ENCODE results near the gene SH3RF3.

The SH3RF3 gene

DNA sequence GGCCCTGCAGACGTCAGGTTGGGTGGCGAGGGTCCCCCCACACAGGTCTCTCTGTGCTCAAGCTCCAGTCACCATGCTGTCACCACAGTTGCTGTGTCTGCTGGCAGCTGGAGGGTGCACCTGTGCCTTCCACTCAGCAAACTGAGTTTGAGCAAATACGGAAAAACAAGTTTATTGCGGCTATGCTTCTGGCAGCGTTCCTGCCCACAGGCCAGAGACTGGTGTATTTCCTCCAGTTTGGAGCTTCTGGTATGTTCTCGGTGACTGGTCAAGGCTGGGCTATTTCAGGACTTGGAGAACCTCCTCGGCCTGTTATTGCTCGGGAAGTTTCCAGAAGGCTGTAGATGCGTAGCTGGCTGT, 352.2 kb downstream of the SH3RF3 start:
- intact Hi-C loops (cut with DNase I): no loop called here
- peak in 3 of 10 donors; percentile 48 to 83 (median 69) for DNase-seq

DNA sequence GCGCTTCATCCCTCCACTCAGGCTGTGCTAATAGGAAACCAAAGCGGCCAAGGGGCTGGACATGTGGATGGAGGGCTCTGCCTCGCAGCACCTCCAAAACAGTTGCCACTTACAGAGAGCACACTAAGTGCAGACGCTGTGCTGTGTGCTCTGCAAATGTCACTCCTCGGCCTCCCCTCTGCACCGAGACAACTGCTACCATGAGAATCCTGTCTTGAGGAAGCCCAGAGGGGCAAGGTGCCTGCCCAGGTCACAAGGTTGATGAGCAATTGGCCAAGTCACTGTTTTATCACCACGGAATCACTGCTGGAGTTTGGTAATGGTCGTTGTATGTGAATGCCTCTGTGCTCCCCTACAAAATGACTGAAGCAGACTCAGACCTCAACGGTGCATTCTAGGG, 352.6 kb downstream of the SH3RF3 start:
- DNase-seq: peak in 2 of 10 donors; percentile 13 to 17
- intact Hi-C loops (cut with DNase I): no loop called here

DNA sequence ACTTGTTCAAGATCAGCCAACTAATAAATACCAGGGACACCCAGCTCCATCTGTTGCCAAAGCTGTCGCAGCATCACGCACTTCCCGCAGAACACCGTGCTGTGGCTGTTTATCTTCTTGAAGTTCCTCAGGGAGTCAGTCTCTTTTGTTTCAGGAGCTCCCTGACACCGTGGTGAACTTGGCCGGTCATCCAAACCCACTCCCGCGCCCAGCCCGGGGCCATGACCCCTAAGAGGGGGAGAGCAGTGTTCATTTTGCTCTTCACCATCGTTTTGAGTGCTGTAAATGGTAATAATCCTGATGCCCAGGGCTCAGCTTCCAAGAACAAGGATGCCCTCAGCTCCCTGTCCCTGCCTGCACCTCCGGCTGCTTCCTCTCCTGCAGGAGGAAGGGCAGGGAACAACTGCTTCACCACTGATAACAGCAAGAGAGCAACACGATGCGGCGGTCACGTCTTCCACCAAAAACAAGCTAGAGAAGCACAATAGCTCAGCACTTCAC, 353.4 kb downstream of the SH3RF3 start:
- peak in 4 of 10 donors; percentile 36 to 80 (median 71) for DNase-seq
- intact Hi-C loops (cut with DNase I): no loop called here

DNA sequence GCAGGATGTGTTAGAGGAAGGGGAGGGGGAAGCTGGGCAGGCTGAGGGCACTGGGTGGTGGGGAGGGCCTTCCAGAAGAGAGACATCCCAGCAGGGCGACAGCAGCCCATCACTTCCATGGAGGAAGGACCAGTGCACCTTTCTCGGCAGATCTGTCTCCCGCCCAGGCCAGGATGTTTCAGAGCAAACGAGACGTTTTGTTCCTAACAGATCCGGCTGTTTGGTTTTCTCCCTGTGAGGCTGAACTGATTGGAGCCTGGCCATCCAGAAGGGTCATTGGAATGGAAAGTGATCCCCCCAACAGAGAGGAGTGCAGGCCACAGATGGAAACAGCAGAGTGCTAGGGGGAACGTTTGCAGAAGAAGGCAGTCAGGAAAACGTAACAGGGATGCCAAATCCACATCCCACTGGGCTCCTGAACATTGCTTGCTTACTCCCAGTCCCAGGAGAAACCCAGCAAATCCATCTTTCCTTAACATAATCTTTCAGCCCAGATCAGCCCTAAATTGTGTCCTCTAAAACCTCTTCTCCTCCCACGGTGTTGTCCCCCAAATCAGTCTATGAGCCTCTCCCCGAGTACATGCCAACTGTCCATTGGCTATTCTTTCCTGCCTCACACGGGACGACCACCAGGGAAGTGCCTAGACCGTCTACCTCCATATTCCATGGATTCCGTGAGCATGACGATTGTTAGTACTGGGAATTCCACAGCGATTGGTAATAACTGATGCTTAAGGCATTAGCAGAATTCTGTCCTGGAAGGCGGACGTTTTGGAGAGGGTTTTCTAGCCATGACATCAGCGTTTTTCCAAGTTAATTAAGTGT, 357.9 kb downstream of the SH3RF3 start:
- intact Hi-C loops (cut with DNase I): no loop called here
- peak in 3 of 10 donors; percentile 53 to 66 (median 57) for DNase-seq

DNA sequence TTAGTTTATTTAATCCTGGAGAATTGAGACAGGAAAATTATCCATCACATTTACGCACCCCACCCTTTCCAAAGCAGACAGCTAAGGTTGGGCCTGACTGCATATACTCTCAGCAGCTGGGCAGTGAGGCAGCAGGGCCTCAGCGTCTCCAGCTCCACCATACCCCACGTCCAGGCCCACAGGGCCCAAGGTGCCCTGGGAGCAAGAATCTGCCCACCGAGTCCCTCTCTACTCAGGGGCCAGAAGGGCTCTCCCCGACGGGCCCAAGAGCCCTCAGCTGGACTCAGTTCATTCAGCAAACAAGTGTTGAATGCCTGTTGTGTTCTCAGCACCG, 358.5 kb downstream of the SH3RF3 start:
- intact Hi-C loops (cut with DNase I): no loop called here
- peak in 3 of 10 donors; percentile 24 to 52 (median 45) for DNase-seq

DNA sequence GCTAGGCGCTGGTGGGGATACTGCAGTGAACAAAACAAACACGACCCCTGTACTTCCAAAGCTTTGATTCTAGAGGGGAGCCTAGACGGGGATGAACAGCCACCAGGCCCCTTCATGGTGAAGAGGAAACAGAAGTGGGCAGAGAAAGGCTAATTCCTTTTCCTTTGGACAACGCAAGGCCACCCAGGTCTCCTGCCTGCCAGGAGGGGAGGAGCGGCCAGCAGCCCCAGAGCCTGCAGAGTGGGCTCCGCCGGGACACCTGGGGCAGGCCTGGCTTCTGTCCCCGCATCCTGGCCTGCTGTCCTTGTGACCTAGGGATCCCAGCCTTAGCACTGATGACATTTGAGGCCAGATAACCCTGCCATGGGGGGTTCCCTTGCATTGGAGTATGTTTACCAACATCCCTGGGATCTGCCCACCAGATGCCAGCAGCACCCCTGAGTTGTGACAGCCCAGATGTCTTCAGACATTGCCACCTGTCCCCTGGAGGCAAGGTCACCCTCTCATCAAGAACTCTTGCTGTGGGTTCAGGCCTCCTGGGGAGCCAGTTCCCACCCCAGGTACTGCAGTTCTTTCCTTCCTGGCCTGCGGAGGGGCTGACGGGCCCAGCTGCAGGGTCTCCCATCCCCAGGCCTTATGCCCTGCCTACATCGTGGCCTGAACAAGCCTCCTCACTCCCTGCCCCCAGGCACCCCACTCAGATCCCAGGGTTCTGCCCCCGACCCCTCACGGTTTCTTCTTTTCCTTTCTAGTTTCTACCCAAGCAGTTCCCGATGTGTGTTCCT, 359.1 kb downstream of the SH3RF3 start:
- peak in 2 of 10 donors; percentile 61 to 64 for DNase-seq
- intact Hi-C loops (cut with DNase I): no loop called here

DNA sequence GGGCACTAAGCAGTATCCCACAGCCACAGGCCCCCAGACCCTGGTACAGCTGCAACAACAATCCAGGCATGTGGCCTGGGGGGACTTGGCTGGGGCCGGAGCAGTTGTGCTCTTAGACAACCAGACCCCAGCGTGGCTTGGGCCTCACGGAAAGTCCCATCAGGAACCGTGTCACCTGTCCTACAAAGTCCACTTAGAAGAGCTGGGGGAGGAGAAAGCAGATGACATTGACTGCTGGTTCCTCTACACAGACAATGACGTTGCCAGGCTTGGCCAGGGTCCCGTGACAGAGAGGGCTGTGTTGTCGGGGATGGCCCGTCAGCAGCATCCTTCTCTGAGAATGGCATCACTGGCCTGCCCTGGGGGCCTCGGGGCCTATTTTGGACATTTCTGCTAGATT, 360.3 kb downstream of the SH3RF3 start:
- DNase-seq: peak in 2 of 10 donors; percentile 59 to 64
- intact Hi-C loops (cut with DNase I): no loop called here

DNA sequence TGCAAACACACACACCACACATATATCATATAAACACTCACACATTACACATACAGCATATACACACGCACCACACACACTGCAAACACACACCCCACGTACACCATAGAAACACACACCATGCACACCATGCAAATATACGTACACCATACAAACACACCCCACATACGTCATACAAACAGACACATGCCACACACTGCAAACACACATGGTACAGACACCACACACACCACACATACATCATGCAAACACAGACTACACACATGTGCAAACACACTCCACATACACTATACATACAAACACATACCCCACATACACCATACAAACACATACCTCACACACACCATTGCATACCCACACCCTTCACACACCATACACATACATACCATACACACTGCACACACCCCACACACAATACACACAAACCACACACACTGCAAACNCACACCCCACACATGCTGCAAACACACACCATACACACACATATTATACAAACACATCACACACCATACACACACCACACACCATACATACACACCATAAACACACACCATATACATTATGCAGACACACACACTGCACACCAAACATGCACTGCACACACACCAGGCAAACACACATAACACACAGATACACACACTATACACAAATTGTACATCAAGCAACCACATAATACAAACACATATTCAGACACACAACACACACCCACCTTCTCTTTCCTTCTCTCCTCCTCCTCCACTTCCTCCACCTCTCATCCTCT, 364.4 kb downstream of the SH3RF3 start:
- intact Hi-C loops (cut with DNase I): loop anchor here (10.0 kb wide), 1 partner anchor 209 kb away; no protein-coding TSS in a partner anchor

DNA sequence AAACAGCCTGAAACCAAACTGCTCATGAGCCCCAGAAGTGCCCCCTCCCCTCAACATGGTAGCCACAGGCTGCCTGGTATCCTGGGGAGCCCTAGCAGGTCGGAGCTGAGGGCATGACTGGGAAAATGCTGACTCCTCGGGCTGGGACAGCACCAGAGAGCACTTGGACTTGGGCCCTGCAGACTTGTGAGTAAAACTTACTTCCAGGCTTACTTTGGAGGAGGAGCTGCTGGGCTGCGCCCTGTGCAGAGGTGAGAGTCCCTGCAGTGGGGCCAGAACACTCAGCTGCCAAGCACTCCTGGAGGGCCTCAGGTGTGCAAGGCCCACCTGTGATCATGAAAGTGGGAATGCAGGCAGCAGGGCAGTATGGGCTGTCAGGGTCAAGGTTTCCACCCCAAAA, 365.3 kb downstream of the SH3RF3 start:
- intact Hi-C loops (cut with DNase I): loop anchor here (10.0 kb wide), 1 partner anchor 210 kb away; no protein-coding TSS in a partner anchor
- DNase-seq: peak in 1 of 10 donors; percentile 77

More for the DNA sequence above, 364.4 kb downstream of the SH3RF3 start:
- no peak for DNase-seq

DNA sequence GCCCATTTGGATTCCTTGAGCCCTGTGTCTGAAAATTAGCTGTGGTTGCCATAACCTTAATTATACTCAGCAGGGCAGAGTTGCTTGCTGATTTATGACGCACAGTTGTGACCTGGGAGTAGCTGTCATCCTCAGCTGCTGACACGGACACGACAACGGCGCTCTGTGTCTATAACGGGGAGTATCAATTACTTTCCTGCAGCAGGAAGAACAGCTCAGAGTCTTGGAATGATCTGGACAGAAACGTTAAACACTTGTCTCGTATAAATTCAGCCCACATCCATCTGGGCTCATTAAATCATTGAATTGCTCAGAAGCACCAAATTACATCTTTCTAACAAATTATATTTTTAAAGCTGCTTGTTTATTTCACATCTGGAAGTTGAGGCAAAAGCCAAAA, 368.5 kb downstream of the SH3RF3 start:
- no peak for DNase-seq
- intact Hi-C loops (cut with DNase I): loop anchor here (10.0 kb wide), 1 partner anchor 213 kb away; no protein-coding TSS in a partner anchor

DNA sequence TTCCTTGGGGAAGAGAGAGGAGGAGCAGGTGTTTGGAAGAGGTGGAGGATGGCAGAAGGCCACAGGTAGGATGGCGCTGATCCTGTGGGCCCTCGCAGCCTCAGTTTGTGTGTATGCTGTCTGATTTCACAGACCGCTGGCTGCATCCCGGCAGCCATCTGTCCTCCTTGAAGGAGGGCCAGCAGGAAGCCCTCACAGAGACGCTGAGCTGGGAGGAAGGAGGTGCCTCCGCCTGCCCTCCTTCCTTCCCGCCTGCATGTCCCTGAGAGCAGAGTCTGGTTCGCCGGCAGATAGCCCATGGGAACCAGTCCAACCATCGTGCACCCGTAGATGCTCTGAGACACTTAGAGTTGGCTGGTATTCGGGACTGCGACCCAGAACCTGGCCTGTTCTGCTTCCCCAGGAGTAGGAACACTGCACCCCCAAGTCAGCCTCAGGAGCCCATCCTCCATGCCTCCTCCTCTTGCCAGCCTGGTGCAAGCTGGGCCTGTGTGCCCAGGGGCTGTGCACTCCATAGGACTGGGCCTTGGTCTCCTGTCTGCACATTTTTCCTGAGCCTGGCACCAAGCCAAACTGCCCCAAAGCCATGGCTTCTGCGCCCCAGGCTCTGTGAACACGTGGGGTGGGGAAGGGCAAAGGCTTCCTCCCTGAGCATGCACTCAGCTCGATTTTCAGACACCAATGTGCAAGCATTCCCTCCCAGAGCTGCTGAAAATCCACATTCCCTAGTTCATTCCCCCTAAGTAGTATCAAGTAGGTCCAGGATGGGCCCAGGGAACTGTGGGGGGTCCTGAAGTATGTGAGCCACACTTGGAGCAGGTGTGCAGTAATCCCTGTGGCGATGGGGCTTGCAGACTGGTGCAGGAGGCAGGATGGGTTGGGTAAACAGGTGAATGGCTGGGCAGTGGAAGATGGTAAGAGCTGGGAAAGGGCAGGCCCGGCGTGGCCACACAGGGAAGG, 369.2 kb downstream of the SH3RF3 start:
- intact Hi-C loops (cut with DNase I): loop anchor here (10.0 kb wide), 1 partner anchor 213 kb away; no protein-coding TSS in a partner anchor
- DNase-seq: peak in 7 of 10 donors; percentile 38 to 92 (median 47)

DNA sequence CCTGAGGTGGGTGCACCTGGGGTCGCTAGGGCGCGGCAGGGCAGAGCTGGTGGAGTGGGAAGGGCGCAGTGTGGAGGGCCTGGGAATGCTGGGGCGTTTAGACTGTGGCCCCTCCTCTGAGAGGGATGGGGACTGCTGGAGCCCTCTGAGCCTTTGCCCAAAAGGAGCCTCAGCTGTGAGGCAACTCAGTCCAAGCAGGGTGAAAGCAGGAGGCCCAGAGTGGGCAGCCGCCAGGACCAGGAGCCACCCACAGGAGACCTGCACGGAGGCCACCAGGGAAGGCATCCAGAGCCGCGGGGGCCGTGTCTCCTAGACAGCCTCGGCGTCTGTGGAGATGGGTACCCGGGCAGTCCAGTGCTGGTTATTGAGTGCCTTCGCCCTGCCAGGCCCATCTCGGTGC, 369.9 kb downstream of the SH3RF3 start:
- intact Hi-C loops (cut with DNase I): loop anchor here (10.0 kb wide), 1 partner anchor 214 kb away; no protein-coding TSS in a partner anchor
- DNase-seq: peak in 1 of 10 donors; percentile 86

DNA sequence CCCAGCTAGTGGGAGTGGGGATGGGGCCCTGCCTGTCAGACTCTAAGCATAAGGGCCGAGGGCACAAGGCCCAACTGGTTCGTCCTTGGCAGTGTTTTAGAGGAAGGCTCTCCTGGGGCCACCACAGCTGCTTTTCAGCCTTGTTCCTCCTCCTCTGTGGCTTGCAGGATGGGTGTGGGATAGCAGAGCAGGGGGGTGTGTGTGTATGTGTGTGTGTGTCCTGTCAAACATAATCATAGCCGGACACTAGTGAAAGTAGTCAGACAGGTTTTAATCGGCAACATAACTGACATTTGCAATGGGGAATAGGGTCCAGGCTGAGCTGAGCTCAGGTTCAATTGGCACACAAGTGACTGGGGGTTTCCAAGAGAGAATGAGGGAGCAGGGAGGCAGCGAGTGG, 370.6 kb downstream of the SH3RF3 start:
- no peak for DNase-seq
- intact Hi-C loops (cut with DNase I): loop anchor here (10.0 kb wide), 1 partner anchor 215 kb away; no protein-coding TSS in a partner anchor

DNA sequence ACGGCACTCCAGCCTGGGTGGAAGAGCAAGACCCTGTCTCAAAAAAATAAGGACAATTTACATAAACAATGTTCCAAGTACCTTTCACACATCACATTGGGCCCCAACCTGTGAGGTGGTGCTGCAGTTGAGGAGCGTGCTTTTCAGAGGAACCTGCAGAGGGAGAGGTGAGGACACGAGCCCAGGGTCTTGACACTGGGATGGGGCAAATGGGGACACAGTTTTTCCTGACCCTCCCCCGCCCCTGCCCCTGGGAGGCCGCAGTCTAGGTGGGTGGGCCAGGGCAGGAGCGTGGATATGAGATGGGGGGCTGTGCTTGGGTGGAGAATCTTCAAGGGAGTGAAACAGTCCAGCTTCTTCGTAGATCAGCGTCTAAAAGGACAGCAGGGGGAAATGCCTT, 371.9 kb downstream of the SH3RF3 start:
- peak in 1 of 10 donors; percentile 67 for DNase-seq
- intact Hi-C loops (cut with DNase I): no loop called here

DNA sequence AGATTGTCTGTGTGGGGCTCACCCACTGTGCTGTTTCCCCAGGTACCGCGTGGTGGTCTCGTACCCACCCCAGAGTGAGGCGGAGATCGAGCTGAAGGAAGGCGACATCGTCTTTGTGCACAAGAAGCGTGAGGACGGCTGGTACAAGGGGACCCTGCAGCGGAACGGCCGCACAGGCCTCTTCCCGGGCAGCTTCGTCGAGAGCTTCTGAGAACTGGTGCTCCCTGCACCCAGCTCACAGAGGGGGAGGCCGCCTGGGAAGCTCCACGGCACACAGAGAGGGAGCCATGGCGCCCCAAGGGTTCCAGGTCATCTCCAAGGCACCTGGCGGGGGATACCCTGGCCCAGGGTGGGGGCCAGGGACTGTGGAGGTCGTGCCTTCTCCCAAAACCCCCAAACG, 372.5 kb downstream of the SH3RF3 start:
- DNase-seq: peak in 2 of 10 donors; percentile 59 to 68
- intact Hi-C loops (cut with DNase I): no loop called here

DNA sequence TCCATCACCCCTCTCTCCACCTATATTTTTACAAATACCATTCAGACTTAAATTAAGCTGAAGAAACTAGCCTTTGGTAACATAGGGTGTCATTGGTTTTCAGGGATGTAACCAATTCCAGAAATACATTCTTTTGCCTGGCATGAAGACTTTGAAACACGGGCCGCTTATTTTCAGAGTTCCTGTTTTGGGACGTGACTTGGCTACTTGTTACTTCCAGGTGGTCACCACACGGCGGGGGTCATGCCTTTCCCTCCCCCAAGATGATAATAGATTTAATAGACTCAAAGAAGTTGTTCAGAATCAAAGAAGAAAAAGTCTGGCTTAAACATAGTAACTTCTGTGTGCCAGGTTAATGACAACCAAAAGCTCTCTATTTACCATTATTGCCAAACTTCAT, 374.2 kb downstream of the SH3RF3 start:
- intact Hi-C loops (cut with DNase I): no loop called here
- no peak for DNase-seq

DNA sequence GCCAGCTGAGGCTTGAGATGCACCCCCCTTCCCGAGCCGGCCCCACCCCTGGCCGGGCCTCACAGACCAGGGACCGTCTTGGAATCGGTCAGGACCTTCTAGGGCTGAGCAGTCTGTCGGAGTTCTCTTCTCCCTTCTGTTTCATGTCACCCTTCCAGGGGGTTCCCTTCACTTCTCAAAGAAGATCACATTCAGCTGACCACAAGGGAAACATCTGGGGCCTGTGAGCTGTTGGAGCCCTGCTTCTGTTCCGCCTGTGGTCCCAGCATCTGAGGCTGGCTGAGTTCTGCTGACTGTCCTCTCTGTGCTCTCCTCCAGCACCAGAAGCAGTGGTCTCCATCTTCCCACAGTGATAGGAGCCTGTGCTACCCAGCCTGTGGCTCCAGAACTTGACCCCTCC, 378.2 kb downstream of the SH3RF3 start:
- DNase-seq: no peak
- intact Hi-C loops (cut with DNase I): no loop called here

DNA sequence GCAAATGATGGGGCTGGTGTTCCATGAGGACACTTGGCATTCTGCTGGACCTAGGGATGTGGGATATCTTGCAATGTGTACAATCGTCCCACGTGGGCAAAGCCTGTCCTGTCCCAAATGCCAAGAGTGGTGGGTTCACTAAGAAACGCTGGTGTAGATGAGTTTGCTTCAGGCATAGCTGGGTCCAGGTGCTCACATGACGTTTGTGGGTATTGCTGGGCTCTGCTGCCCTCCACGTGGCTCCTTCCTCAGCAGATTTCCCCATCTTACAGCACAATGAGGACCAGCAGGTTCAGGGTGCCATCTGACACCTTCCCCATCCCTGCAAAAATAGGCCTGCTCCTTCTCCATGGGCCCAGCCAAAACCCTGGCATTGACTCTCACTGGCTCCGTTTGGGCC, 378.8 kb downstream of the SH3RF3 start:
- no peak for DNase-seq
- intact Hi-C loops (cut with DNase I): loop anchor here (2.0 kb wide), 1 partner anchor 377 kb away; no protein-coding TSS in a partner anchor

DNA sequence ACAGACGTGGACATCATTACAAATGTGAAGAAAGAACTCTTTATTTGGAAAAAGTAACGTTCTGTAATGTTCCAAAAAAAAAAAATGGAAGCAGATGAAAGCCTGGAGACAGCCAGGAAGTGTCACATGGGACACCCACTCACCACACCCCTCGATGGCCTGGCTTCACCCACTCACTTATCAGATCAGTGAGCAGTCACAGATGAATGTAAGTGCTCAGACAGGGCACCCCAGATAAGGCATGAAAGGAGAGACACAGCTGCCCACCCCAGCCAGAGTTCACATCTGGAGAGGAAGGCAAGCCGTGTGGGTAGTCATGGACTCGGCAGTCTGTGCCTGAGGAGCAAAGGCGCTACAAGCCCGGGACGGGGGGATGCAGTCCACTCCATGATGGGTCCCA, 379.6 kb downstream of the SH3RF3 start:
- intact Hi-C loops (cut with DNase I): loop anchor here (2.0 kb wide), 1 partner anchor 378 kb away; no protein-coding TSS in a partner anchor
- no peak for DNase-seq
